HEK293T (cell line): Measurements from ENCODE around the gene GRSF1.

Source experiments
- CTBP1 ChIP-seq: fragments of 450-650 bp; IDR thresholded peaks from 2 replicates; pipeline ENCODE4 v1.6.1; 2016; ENCODE audit warnings: borderline replicate concordance
- ELF4 ChIP-seq: fragments of 450-650 bp; IDR thresholded peaks from 2 replicates; pipeline ENCODE4 v1.6.1; 2017; ENCODE audit warnings: antibody characterized with exemption
- FOXK2 ChIP-seq: fragments of 450-650 bp; IDR thresholded peaks from 2 replicates; pipeline ENCODE4 v1.6.1; 2016; ENCODE audit warnings: mild to moderate bottlenecking
- NFRKB ChIP-seq: fragments of 450-650 bp; IDR thresholded peaks from 2 replicates; pipeline ENCODE4 v1.6.1; 2016; ENCODE audit warnings: mild to moderate bottlenecking, moderate library complexity
- SUZ12 ChIP-seq: fragments of 450-650 bp; IDR thresholded peaks from 2 replicates; pipeline ENCODE4 v1.6.1; 2016; ENCODE audit warnings: mild to moderate bottlenecking

- no peak for TF ChIP-seq ELF4
- TF ChIP-seq FOXK2 = no peak
- no peak for TF ChIP-seq SUZ12
- TF ChIP-seq NFRKB = no peak
- TF ChIP-seq CTBP1 = no peak
Observed at GRCh38 chr4:70877556-70877955, 37.9 kb upstream of the GRSF1 start.
